ENCODE measurements around the gene B3GAT3.

DNA sequence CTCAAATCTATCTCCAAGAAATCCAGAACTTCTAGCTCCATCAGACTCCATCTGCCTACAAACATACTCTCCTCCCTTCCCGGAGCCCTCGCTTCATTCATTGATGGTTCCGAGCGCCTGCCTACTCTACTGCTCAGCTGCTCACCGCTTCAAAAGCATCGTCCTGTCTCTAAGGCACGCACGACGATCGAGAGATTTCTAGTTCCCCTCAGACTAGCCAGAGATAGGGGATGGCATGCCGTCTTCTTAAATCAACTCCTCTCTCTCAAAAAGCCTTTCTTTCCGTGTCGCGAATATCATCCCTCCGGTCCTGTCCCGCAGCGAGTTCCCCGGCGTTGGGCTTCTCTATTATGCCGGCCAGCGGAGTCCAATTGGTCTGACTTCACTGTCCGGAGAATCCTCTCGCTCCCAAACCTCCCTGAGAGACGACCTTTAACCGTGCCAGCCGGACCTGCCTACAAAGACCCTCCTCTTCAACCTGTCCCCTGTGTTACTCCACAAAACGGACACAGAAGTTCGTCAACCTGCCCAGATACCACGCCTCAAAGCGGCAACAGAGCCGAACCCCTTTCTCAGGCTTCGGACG lies 48.7 kb downstream of the B3GAT3 start:
- TF ChIP-seq POLR2AphosphoS5 (IDR thresholded peaks at IDR 0.05; ENCODE audit: borderline replicate concordance, low read depth, low read length), result no peak
- TF ChIP-seq EZH2 (IDR thresholded peaks at IDR 0.05), result no peak

Measured in SK-N-MC (cell line).